ENCODE data around the gene CD1E.
"Not testable (repeated sequence)": the region's sequence is repeated elsewhere in the genome, so short reads cannot be mapped to it uniquely, and the experiment has no call there.

Gene CD1E

GRCh38 chr1:158353303-158354075, at the start of gene CD1E:
TSS of gene CD1E (plus strand) at chr1:158353894. CDS start at chr1:158353989, 95 bp downstream.
- no peak for DNase-seq

DNA sequence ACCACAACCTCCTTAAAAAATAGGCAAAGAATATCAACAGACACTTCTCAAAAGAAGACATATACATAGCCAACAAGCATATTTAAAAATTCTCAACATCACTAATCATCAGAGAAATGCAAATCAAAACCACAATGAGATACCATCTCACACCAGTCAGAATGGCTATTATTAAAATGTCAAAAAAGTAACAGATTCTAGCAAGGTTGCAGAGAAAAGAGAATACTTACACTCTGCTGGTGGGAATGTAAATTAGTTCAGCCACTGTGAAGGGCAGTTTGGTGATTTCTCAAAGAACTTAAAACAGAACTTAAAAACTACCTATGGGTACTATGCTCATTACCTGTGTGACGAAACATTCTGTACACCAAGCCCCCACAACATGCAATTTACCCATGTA, 43.1 kb upstream of the CD1E start:
- no peak for DNase-seq

GRCh38 chr1:158311066-158311465, 42.6 kb upstream of the CD1E start:
- no peak for DNase-seq

- DNase-seq: no peak
Measured at GRCh38 chr1:158323866-158324265, 29.8 kb upstream of the CD1E start.

- DNase-seq: no peak
Measured at GRCh38 chr1:158324395-158324794, 29.3 kb upstream of the CD1E start.

DNA sequence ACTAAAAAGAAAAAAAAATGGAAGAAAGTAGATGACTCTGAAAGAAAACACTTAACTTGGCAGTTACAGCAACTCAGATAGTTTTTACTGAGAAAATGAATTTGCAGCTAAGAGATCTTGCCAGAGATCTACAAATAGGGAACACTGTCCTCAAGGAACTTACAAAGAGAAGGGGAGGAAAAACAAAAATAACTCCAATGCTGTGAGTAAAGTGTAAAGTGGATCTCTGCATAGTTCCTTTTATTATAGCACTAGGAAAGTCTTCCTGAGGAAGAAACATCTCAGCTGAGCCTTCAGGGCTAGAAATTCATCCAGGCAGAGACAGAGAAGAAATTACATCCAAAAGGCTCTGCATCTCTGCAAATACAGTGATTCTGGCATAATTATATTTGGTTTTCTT, 26.2 kb upstream of the CD1E start:
- no peak for DNase-seq

DNA sequence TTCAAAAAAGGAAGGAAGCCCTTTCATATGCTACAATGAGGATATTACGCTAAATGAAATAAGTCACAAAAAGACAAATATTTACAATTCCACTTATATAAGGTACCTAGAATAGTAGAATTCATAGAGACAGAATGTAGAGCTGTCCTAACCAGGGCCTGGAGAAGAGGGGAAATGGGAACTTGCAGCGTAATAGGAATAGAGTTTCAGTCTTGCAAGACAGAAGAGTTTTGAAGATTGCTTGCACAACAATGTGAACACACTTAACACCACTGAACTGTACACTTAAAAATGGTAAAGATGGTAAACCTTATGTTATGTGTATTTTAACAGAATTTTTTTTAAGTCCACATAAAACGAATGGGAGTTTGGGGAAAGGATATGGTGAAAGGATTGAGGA, 25.3 kb upstream of the CD1E start:
- DNase-seq: no peak

DNA sequence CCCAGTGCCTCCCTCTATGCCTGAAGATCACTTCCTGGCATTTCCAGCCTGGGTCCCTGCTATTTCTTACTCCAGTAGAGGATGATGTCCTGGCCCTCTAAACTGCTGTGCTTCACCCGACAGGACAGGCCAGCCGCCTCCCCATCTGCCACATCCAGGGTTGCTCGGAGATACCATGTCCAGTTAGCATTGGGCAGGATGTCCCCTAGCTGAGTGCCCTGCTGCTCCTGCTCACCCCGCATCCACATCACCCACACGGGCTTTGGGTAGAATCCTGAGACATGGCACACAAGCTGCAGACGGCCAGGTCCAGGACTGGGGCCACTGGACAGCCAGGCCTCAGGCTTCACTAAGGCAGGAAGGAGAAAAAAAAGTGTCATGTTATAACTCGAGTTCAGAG, 24.4 kb upstream of the CD1E start:
- DNase-seq: no peak

DNA sequence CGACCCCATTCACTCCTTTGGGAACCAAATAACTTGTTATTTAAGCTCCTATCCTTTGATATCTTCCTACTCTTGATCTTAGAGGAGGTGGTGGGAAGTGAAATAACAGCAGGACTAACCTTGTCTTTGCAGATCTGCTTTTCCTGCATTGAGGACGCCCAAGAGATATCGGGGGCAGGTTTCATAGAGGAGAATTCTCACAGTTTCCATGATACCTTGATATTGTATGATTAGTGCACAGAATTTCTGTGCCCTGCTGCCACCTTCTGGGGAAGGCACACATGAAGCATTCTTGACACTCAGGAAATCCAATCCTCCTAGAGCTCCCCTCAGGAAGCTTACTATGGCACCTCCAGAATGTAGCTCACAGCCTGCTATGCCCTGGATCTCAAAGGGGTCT, 24.0 kb upstream of the CD1E start:
- DNase-seq: no peak

DNA sequence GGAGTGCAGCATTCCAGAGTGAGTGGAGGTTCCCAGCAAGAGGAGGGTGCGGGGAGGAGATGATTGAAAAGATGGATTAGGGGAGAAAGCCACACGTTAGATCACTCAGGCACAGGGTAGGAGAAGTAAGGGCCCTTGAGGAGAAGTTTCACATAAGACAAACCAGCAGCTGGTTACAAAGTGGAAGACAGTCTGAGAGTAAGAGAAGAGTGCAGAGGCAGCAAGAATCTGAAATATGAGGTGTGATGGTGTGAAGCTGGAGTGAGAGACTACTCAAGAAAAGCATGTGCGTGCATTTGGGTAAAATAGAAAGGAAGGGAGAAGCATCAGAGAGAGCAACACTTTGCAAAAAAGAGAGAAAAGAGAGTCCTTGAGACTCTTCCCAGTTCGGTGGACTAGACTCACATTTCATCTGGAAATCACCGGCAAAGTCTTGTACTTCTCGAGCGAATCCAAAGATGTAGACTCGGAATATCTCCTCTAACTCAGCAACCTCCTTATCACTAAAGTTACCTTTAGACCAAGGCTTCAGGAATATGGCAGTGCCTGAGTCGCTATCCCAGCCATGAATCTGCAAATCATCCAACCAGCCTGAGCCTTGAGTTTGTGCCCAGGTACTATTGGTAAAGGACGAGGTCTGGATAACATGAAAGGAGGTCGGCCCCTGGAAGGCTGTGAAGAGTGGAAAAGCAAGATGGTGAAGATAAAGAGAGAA, 23.1 kb upstream of the CD1E start:
- no peak for DNase-seq

GRCh38 chr1:158331106-158331425, 22.6 kb upstream of the CD1E start:
- no peak for DNase-seq

GRCh38 chr1:158331481-158332150, 22.1 kb upstream of the CD1E start, which contains the start of gene CD1B:
TSS of gene CD1B (minus strand) at chr1:158331531. CDS start at chr1:158331423, 108 bp downstream.
- no peak for DNase-seq

- no peak for DNase-seq
Measured at GRCh38 chr1:158333405-158334155, 20.1 kb upstream of the CD1E start.

DNA sequence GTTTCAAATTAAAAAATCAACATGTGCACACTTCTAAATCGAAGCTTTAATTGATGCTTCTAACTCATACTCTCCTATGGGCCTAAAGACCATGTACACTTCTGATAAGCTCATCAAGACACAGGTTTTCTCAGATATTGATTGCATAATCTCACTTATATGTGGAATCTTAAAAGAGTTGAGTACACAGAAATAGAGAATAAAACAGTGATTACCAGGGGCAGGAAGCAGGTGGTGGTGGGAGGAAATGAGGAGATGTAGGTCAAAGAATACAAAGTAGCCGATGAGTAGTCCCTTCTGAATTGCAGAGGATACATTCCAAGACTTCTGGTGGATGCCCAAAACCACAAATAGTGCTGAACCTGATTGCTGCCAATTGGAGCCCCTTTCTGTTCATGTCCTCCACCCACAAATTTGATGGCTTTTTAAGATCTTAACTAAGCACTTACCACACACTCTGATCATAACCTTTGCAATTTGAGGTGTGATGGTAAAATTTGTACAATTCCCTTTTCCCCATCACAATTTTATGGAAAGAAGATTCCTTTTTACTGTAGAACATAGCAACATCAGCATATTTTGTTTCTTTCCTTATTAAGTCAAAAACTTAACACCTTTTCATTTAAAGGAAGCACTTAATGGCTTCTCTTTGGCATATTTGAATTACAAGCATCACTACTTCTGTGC, 19.0 kb upstream of the CD1E start:
- DNase-seq: no peak

- no peak for DNase-seq
Measured at GRCh38 chr1:158335213-158335532, 18.5 kb upstream of the CD1E start.

DNA sequence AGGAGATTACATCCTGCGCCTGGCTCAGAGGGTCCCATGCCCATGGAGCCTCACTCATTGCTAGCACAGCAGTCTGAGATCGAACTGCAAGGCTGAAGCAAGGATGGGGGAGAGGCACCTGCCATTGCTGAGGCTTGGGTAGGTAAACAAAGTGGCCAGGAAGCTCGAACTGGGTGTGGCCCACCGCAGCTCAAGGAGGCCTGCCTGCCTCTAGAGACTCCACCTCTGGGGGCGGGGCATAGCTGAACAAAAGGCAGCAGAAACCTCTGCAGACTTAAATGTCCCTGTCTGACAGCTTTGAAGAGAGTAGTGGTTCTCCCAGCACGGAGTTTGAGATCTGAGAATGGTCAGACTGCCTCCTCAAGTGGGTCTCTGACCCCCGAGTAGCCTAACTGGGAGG, 17.3 kb upstream of the CD1E start:
- DNase-seq: not testable (repeated sequence)

DNA sequence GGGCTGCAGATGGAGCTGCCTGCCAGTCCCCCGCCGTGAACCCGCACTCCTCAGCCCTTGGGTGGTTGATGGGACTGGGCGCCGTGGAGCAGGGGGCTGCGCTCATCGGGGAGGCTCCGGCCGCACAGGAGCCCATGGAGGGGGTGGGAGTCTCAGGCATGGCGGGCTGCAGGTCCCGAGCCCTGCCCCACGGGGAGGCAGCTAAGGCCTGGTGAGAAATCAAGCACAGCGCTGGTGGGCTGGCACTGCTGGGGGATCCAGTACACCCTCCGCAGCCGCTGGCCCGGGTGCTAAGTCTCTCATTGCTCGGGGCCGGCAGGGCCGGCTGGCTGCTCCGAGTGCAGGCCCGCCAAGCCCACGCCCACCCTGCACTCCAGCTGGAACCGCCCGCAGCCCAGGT, 4.7 kb upstream of the CD1E start:
- DNase-seq: not testable (repeated sequence)

- no peak for DNase-seq
Measured at GRCh38 chr1:158354255-158354654, 561 bp downstream of the CD1E start.

GRCh38 chr1:158355773-158356285, 2.1 kb downstream of the CD1E start:
- no peak for DNase-seq

- no peak for DNase-seq
Measured at GRCh38 chr1:158356616-158357015, 2.9 kb downstream of the CD1E start.

- no peak for DNase-seq
Measured at GRCh38 chr1:158357441-158357840, 3.7 kb downstream of the CD1E start.

GRCh38 chr1:158362482-158362881, 8.8 kb downstream of the CD1E start:
- no peak for DNase-seq

GRCh38 chr1:158362941-158363340, 9.2 kb downstream of the CD1E start:
- no peak for DNase-seq

Measured in stimulated activated CD4-positive, alpha-beta T cell treated with anti-CD3 and anti-CD28 coated beads, Interleukin-4, amount 100 ng/mL, for 4 hours (primary cell).